ES-I3 (cell line): Measurements from ENCODE around the gene NRROS.

ENCODE experiments used
- H3K36me3 ChIP-seq: 2 replicates; pipeline ENCODE4 v1.6.1; 2013; ENCODE audit warnings: mild to moderate bottlenecking, low read length, control low read depth, moderate library complexity; ENCODE audit not compliant: insufficient read depth
- H3K4me1 ChIP-seq: 2 replicates; pipeline ENCODE4 v1.6.1; 2013; ENCODE audit warnings: mild to moderate bottlenecking, control low read depth, low read length; ENCODE audit not compliant: insufficient read depth
- H3K9ac ChIP-seq: 2 replicates; pipeline ENCODE4 v1.6.1; 2013; ENCODE audit warnings: low read depth, mild to moderate bottlenecking, low read length, moderate library complexity
- H3K9me3 ChIP-seq: 2 replicates; pipeline ENCODE4 v1.6.1; 2013; ENCODE audit warnings: mild to moderate bottlenecking, low read length, moderate library complexity; ENCODE audit not compliant: control insufficient read depth, insufficient read depth

NRROS gene

DNA sequence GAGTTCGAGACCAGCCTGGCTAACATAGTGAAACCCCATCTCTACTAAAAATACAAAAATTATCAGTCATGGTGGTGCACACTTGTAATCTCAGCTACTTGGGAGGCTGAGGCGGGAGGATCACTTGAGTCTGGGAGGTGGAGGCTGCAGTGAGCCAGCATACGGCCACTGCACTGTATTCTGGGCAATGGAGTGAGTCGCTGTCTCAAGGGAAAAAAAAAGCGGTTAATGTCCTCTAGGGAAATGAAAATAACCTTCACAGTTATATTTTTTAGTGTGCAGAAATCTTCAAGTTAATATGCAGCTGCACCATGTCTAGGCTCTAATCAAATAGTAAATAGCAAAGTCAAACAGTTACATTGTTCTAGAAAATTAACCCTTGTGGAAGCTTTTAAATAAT, 57.8 kb downstream of the NRROS start:
- Histone ChIP-seq H3K36me3 (no peaks in the 10 kb centered on the region), H3K9me3 (no peaks in the 10 kb centered on the region), H3K4me1 (no peaks in the 10 kb centered on the region), H3K9ac (no peak overlapping the region)

DNA sequence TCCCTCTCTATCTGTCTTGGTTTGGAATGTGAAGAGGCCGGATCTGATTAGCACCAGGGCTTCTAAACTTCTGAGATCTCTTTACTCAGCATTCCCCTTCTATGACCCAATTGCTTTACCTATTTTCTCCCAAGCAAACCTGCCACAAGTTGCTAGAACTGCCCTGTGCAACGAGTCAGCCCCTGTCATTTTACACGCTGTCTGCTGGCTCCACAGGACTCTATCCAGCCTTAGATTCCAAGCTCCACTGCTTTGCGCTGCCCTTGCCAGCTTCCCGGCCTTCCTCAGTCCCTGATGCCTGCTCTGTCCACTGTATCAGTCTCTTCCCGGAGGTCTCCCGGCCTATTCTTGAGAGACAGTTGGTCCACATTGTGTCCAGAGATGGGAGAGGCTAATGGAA, 60.3 kb downstream of the NRROS start:
- H3K36me3 ChIP-seq: no peaks in the 10 kb centered on the region
- no peaks in the 10 kb centered on the region for H3K9me3 ChIP-seq
- no peaks in the 10 kb centered on the region for H3K4me1 ChIP-seq
- no peak overlapping the region for H3K9ac ChIP-seq

DNA sequence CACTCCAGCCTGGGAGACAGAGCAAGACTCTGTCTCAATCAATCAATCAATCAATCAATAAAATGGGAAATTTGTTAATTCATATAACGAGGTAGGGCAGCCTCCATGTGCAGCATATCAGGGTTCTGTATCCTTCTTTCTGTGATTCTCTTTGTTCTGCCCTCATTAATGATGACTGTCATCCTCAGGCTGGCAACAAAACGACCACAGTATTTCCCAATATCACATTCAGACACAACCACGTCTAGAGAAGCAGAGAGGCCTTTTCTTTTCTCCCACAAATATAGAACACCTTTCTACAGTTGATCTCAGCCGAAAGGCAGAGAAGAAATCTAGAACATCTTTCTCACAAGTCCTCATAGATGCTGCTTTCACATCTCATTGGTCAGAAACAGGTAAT, 61.3 kb downstream of the NRROS start:
- no peak overlapping the region for H3K9ac ChIP-seq
- H3K36me3 ChIP-seq: no peaks in the 10 kb centered on the region
- no peaks in the 10 kb centered on the region for H3K4me1 ChIP-seq
- no peaks in the 10 kb centered on the region for H3K9me3 ChIP-seq

DNA sequence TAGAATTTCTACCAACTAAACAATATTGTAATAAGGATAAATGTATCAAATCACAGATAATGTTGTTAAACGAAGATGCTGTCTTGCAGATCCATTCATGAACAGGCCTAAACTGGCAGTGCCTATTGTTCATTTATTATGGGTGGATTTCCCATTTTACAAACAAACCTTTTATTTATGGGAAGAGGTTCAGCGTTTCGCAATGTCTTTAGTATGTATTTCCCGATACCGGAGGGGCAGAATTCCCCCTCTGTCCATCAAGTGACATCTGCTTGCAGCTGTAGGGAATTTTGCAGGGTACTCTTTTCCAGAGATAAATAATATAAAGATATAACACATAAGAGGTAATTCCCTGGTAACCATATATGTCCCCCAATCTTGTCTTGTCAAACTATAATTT, 66.8 kb downstream of the NRROS start:
- no peak overlapping the region for H3K9ac ChIP-seq
- H3K36me3 ChIP-seq: no peaks in the 10 kb centered on the region
- H3K4me1 ChIP-seq: no peaks in the 10 kb centered on the region
- H3K9me3 ChIP-seq: no peaks in the 10 kb centered on the region

DNA sequence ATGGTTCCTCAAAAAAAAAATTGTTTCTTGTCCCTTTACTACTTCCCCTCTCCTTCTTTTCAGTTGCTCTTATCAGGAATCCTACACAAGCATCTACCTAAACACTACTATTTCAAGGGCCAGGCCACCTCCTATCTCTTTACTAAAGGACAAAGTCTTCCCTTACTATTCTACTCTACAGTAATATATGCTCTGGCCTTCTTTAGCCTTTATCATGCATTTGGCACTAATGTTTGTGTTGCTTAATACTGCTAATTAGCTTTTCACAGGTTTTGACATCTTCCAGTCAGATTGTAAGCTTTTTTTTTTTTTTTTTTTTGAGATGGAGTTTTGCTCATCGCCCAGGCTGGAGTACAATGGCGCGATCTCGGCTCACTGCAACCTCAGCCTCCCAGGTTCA, 67.2 kb downstream of the NRROS start:
- Histone ChIP-seq H3K36me3 (no peaks in the 10 kb centered on the region), H3K9me3 (no peaks in the 10 kb centered on the region), H3K9ac (no peak overlapping the region), H3K4me1 (no peaks in the 10 kb centered on the region)

DNA sequence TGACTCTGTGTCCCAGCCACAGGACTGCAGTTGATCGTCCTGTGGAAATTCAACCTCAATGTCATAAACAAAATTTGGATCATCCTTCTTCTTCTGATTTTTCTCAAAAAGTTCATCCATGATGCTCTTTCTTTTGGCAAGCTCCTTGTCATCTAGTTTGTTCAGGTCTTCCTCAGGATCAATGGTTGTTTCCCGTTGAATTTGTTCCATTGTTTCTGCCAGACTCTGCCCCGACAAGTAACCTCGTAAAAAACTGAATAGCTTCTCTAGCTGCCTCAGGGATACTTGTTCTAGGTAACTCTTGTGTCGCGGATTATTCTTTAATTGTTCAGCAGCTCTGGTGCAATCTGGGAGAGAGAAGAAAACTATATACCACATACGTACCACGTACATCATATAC, 68.1 kb downstream of the NRROS start:
- Histone ChIP-seq H3K4me1 (no peaks in the 10 kb centered on the region), H3K9me3 (no peaks in the 10 kb centered on the region), H3K36me3 (no peaks in the 10 kb centered on the region), H3K9ac (no peak overlapping the region; the same call in 1 of the 2 replicates)

DNA sequence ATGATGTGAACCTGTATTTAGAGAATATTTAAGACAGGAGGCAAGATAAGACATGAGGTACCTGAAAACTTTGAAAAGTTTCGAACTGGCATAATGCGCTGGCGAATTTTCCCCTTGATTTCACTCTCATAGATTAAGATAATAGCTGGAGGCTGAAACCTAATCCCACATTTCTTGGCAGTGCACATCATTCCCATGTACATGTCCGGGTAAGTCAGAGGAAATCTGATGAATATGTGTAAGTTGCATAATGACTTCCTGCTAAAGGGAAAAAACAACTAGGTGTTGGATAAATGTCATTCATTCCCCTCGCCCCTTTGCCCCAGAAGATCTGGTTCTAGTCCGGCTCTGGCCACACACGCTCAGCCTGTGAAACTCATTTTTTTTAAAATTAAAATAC, 69.0 kb downstream of the NRROS start:
- Histone ChIP-seq H3K9ac (no peak overlapping the region), H3K36me3 (no peaks in the 10 kb centered on the region), H3K4me1 (no peaks in the 10 kb centered on the region), H3K9me3 (no peaks in the 10 kb centered on the region)
